ENCODE data around the gene ALK. TPM values are rescaled to one million over a fixed set of nuclear protein-coding genes. Genes with fewer than 3 reads are reported as not detected.
A peak's percentile ranks its signal among the peaks of the same experiment; 100 is the strongest.

The ALK gene
- total RNA-seq, 1 experiment from 2014 or later = 0.07 TPM

DNA sequence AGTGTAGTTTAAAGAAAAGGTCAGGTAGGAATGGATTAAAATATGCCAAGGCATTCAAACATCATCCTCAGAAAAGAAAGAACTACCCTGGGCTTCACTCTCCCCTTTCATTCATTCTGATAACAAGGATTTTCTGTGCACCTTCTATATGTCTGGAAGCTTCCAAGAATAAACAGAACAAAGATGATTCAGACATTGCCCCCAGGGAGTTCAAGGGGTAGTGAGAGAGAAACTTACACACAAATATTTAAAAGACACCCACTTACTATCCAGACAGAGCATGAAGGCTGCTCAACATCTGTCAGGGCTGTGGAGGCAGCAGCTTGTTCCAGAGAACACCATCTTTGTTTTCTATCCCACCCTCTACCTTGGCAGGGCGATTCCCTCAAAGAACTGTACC, 140.5 kb downstream of the ALK start:
- no peak overlapping the region for H3K4me3 Mint-ChIP-seq (ENCODE audit: unreplicated experiment)
- H3K9me3 Mint-ChIP-seq (ENCODE audit: unreplicated experiment) = no peaks in the 10 kb centered on the region
- TF ChIP-seq, protein P1, sequence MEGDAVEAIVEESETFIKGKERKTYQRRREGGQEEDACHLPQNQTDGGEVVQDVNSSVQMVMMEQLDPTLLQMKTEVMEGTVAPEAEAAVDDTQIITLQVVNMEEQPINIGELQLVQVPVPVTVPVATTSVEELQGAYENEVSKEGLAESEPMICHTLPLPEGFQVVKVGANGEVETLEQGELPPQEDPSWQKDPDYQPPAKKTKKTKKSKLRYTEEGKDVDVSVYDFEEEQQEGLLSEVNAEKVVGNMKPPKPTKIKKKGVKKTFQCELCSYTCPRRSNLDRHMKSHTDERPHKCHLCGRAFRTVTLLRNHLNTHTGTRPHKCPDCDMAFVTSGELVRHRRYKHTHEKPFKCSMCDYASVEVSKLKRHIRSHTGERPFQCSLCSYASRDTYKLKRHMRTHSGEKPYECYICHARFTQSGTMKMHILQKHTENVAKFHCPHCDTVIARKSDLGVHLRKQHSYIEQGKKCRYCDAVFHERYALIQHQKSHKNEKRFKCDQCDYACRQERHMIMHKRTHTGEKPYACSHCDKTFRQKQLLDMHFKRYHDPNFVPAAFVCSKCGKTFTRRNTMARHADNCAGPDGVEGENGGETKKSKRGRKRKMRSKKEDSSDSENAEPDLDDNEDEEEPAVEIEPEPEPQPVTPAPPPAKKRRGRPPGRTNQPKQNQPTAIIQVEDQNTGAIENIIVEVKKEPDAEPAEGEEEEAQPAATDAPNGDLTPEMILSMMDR (IDR thresholded peaks at IDR 0.05; ENCODE audit: unreplicated experiment) = no peak
- BruUV-seq (replicated peaks) = no TSS peak
- ChIA-PET POLR2A (no interaction called here), CTCF (interaction anchor here (1.0 to 1.2 kb wide), 2 partner anchors 244 to 246 kb away, joined by 3 to 4 read pairs; no protein-coding TSS in a partner anchor)
- no peaks in the 10 kb centered on the region for H3K4me1 Mint-ChIP-seq (ENCODE audit: insufficient read depth, unreplicated experiment)
- H3K36me3 Mint-ChIP-seq (ENCODE audit: insufficient read depth, unreplicated experiment) = no peaks in the 10 kb centered on the region
- intact Hi-C loops (cut with micrococcal nuclease) = no loop called here
- peaks cover 53% of the 10 kb centered on the region for H3K27me3 Mint-ChIP-seq (ENCODE audit: insufficient read depth, unreplicated experiment)
- peak; percentile 2 for DNase-seq (ENCODE audit: unreplicated experiment)
- no peak overlapping the region for H3K27ac Mint-ChIP-seq (ENCODE audit: low read depth, unreplicated experiment)

DNA sequence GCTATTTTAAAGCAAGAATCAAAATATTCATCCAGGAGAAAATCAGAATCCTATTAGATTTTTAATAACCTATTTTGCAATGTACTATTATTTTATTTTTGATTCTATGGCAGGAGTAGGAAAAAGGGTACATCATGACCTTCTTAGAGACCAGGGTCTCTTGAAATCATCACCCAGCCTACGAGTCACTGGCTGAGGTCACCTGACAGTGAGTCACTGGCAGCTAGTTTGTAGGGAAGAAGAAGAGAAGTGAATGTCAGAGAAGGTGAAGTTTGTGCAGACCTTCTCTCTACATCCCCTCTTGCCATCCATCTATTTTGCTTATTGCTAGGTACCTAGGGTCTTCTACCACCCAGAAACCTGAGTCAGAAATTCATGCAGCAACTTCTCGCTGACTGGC, 144.2 kb downstream of the ALK start:
- H3K27ac Mint-ChIP-seq (ENCODE audit: low read depth, unreplicated experiment) = no peak overlapping the region
- peaks cover 46% of the 10 kb centered on the region for H3K27me3 Mint-ChIP-seq (ENCODE audit: insufficient read depth, unreplicated experiment)
- POLR2A ChIA-PET = no interaction called here
- TF ChIP-seq, protein P1 (IDR thresholded peaks at IDR 0.05; ENCODE audit: unreplicated experiment) = no peak
- peak; percentile 4 for DNase-seq (ENCODE audit: unreplicated experiment)
- CTCF ChIA-PET = interaction anchor here (1.0 kb wide), 1 partner anchor 249 kb away, joined by 3 read pairs; no protein-coding TSS in a partner anchor
- no peaks in the 10 kb centered on the region for H3K36me3 Mint-ChIP-seq (ENCODE audit: insufficient read depth, unreplicated experiment)
- H3K4me3 Mint-ChIP-seq (ENCODE audit: unreplicated experiment) = no peak overlapping the region
- BruUV-seq (replicated peaks) = no TSS peak
- H3K9me3 Mint-ChIP-seq (ENCODE audit: unreplicated experiment) = no peaks in the 10 kb centered on the region
- H3K4me1 Mint-ChIP-seq (ENCODE audit: insufficient read depth, unreplicated experiment) = no peaks in the 10 kb centered on the region
- intact Hi-C loops (cut with micrococcal nuclease) = no loop called here

DNA sequence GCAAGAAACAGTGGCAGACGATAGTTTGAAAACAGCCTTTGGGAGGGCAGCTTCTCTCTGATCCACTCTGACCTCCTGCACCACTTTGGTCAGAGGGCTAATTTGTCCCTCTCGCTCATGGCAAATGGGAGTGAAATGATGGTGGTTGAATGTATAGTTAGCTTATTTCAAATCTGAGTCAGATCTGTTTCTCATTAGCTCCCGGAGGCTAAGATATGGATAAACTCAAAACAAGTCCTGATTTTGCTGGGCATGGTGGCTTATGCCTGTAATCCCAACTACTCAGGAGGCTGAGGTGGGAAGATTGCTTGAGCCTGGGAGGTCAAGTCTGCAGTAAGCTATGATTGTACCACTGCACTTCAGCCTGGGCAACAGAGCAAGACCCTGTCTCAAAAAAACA, 145.0 kb downstream of the ALK start:
- H3K36me3 Mint-ChIP-seq (ENCODE audit: insufficient read depth, unreplicated experiment) = no peaks in the 10 kb centered on the region
- no peaks in the 10 kb centered on the region for H3K4me1 Mint-ChIP-seq (ENCODE audit: insufficient read depth, unreplicated experiment)
- CTCF ChIA-PET = interaction anchor here (0.6 to 1.0 kb wide), 4 partner anchors 250 to 1962 kb away, joined by 3 to 6 read pairs (median 4); no protein-coding TSS in a partner anchor
- TF ChIP-seq, protein P1 (IDR thresholded peaks at IDR 0.05; ENCODE audit: unreplicated experiment) = no peak
- DNase-seq (ENCODE audit: unreplicated experiment) = no peak
- H3K4me3 Mint-ChIP-seq (ENCODE audit: unreplicated experiment) = no peak overlapping the region
- POLR2A ChIA-PET = no interaction called here
- no peak overlapping the region for H3K27ac Mint-ChIP-seq (ENCODE audit: low read depth, unreplicated experiment)
- H3K9me3 Mint-ChIP-seq (ENCODE audit: unreplicated experiment) = no peaks in the 10 kb centered on the region
- intact Hi-C loops (cut with micrococcal nuclease) = no loop called here
- no TSS peak for BruUV-seq (replicated peaks)
- H3K27me3 Mint-ChIP-seq (ENCODE audit: insufficient read depth, unreplicated experiment) = peaks cover 45% of the 10 kb centered on the region

DNA sequence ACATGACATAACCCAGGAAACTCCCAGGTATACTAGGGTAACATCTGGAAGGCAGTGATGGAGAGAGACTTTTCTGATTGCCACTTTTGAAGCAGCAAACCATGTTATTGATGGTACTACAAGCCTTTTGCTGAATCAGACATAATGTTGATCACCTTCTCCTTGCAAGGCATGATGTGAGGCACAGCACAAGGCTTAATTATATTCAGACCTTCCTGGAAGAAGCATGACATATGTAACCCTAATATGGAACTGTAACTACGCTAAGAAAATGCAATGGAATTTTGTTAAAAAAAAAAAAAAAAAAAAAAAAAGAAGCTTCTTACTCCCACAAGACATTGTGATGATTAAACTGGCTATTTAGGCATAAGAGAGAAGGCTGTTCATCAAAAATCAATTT, 145.4 kb downstream of the ALK start:
- Mint-ChIP-seq H3K27ac (ENCODE audit: low read depth, unreplicated experiment) (no peak overlapping the region), H3K4me3 (ENCODE audit: unreplicated experiment) (no peak overlapping the region), H3K9me3 (ENCODE audit: unreplicated experiment) (no peaks in the 10 kb centered on the region), H3K36me3 (ENCODE audit: insufficient read depth, unreplicated experiment) (no peaks in the 10 kb centered on the region), H3K4me1 (ENCODE audit: insufficient read depth, unreplicated experiment) (no peaks in the 10 kb centered on the region), H3K27me3 (ENCODE audit: insufficient read depth, unreplicated experiment) (peaks cover 49% of the 10 kb centered on the region)
- BruUV-seq (replicated peaks) = no TSS peak
- TF ChIP-seq, protein P1 (IDR thresholded peaks at IDR 0.05; ENCODE audit: unreplicated experiment) = no peak
- intact Hi-C loops (cut with micrococcal nuclease) = no loop called here
- no peak for DNase-seq (ENCODE audit: unreplicated experiment)
- CTCF ChIA-PET = interaction anchor here (0.6 to 0.9 kb wide), 3 partner anchors 305 to 1962 kb away, joined by 3 to 6 read pairs (median 5); no protein-coding TSS in a partner anchor
- POLR2A ChIA-PET = no interaction called here

Measured in MCF 10A (cell line).